Nephron progenitor cell (in vitro differentiated cells): ENCODE data around the gene CCSER2.

ENCODE experiments used
- DNase-seq: peaks from one replicate; pipeline ENCODE4 v3.0.0; 2021
- H3K27ac Mint-ChIP-seq: 2 replicates; pipeline ENCODE4 v1.8.0; 2021; ENCODE audit warnings: mild to moderate bottlenecking, moderate library complexity, mixed read lengths
- H3K27me3 Mint-ChIP-seq: 2 replicates; pipeline ENCODE4 v1.8.0; 2021; ENCODE audit warnings: mild to moderate bottlenecking, low read depth, mixed read lengths; ENCODE audit not compliant: poor library complexity
- H3K36me3 Mint-ChIP-seq: 2 replicates; pipeline ENCODE4 v1.8.0; 2021; ENCODE audit warnings: low read depth, mixed read lengths
- H3K4me1 Mint-ChIP-seq: 2 replicates; pipeline ENCODE4 v1.8.0; 2021; ENCODE audit warnings: mixed read lengths
- H3K4me3 Mint-ChIP-seq: 2 replicates; pipeline ENCODE4 v1.8.0; 2021; ENCODE audit warnings: mild to moderate bottlenecking, moderate library complexity, mixed read lengths
- H3K9me3 Mint-ChIP-seq: 2 replicates; pipeline ENCODE4 v1.8.0; 2021; ENCODE audit warnings: mild to moderate bottlenecking, moderate library complexity, mixed read lengths
- CTCF ChIP-seq: fragments of 200-600 bp; sonication (generic); IDR thresholded peaks from 2 replicates; pipeline ENCODE4 v1.5.0; 2021; ENCODE audit warnings: antibody characterized with exemption

The CCSER2 gene

GRCh38 chr10:84334811-84335210 is 6.4 kb downstream of the CCSER2 start:
- Mint-ChIP-seq H3K27ac (peak overlapping the region; percentile 77), H3K4me1 (peaks cover 27% of the 10 kb centered on the region), H3K36me3 (no peaks in the 10 kb centered on the region), H3K27me3 (no peaks in the 10 kb centered on the region), H3K9me3 (no peaks in the 10 kb centered on the region), H3K4me3 (no peak overlapping the region)
- DNase-seq: no peak
- TF ChIP-seq CTCF: no peak

- Mint-ChIP-seq H3K4me3 (no peak overlapping the region), H3K27ac (no peak overlapping the region), H3K27me3 (no peaks in the 10 kb centered on the region), H3K4me1 (peaks cover 23% of the 10 kb centered on the region), H3K36me3 (peaks cover 5% of the 10 kb centered on the region), H3K9me3 (no peaks in the 10 kb centered on the region)
- DNase-seq: no peak
- TF ChIP-seq CTCF: no peak
Observed at GRCh38 chr10:84335516-84335915, 7.1 kb downstream of the CCSER2 start.

- Mint-ChIP-seq H3K27ac (no peak overlapping the region), H3K4me3 (no peak overlapping the region), H3K9me3 (no peaks in the 10 kb centered on the region), H3K36me3 (peaks cover 12% of the 10 kb centered on the region), H3K4me1 (peaks cover 15% of the 10 kb centered on the region), H3K27me3 (no peaks in the 10 kb centered on the region)
- no peak for DNase-seq
- no peak for TF ChIP-seq CTCF
Observed at GRCh38 chr10:84336406-84337090, 8.2 kb downstream of the CCSER2 start.

- Mint-ChIP-seq H3K9me3 (no peaks in the 10 kb centered on the region), H3K27ac (no peak overlapping the region), H3K36me3 (peaks cover 16% of the 10 kb centered on the region), H3K27me3 (no peaks in the 10 kb centered on the region), H3K4me1 (peaks cover 13% of the 10 kb centered on the region), H3K4me3 (no peak overlapping the region)
- no peak for DNase-seq
- TF ChIP-seq CTCF: no peak
Observed at GRCh38 chr10:84337199-84337598, 8.8 kb downstream of the CCSER2 start.

- H3K9me3 Mint-ChIP-seq: no peaks in the 10 kb centered on the region
- H3K4me1 Mint-ChIP-seq: peaks cover 11% of the 10 kb centered on the region
- DNase-seq: no peak
- no peak for TF ChIP-seq CTCF
- no peak overlapping the region for H3K27ac Mint-ChIP-seq
- H3K36me3 Mint-ChIP-seq: peaks cover 21% of the 10 kb centered on the region
- H3K27me3 Mint-ChIP-seq: no peaks in the 10 kb centered on the region
- no peak overlapping the region for H3K4me3 Mint-ChIP-seq
Observed at GRCh38 chr10:84339025-84339424, 10.6 kb downstream of the CCSER2 start.

GRCh38 chr10:84340187-84340586 is 11.8 kb downstream of the CCSER2 start:
- no peak for TF ChIP-seq CTCF
- Mint-ChIP-seq H3K9me3 (peaks cover 9% of the 10 kb centered on the region), H3K4me3 (no peak overlapping the region), H3K27me3 (no peaks in the 10 kb centered on the region), H3K4me1 (peaks cover 10% of the 10 kb centered on the region), H3K27ac (no peak overlapping the region), H3K36me3 (peaks cover 31% of the 10 kb centered on the region)
- no peak for DNase-seq
